Measurements from ENCODE around the gene ZBTB17.

- no peak for TF ChIP-seq CTCF (conservative IDR thresholded peaks at IDR 0.05; ENCODE audit: low read depth, low read length)
- no peak for TF ChIP-seq RFX5 (IDR thresholded peaks at IDR 0.05; ENCODE audit: low read depth, low read length)
- no peak for TF ChIP-seq RAD21 (IDR thresholded peaks at IDR 0.05; ENCODE audit: low read length)
- no peak for TF ChIP-seq CEBPB (IDR thresholded peaks at IDR 0.05; ENCODE audit: low read depth, low read length)
- TF ChIP-seq POLR2A (IDR thresholded peaks at IDR 0.05; ENCODE audit: low read depth, low read length), result no peak
- TF ChIP-seq MXI1 (IDR thresholded peaks at IDR 0.05; ENCODE audit: borderline replicate concordance, low read depth, low read length), result no peak
- no peak for TF ChIP-seq RCOR1 (IDR thresholded peaks at IDR 0.05; ENCODE audit: insufficient replicate concordance, low read length)
- no peak for TF ChIP-seq MAZ (IDR thresholded peaks at IDR 0.05; ENCODE audit: borderline replicate concordance, low read depth, low read length)
- no peak for TF ChIP-seq USF2 (IDR thresholded peaks at IDR 0.05; ENCODE audit: low read depth, low read length)
- no peak for TF ChIP-seq SMC3 (IDR thresholded peaks at IDR 0.05; ENCODE audit: low read depth, low read length)
These were observed 9.9 kb upstream of the ZBTB17 start for GRCh38 chr1:15985611-15986297.
